Measurements from ENCODE around the gene TMEM126A. TPM values are rescaled to one million over a fixed set of nuclear protein-coding genes. Genes with fewer than 3 reads are reported as not detected.
"Not testable (repeated sequence)": the region's sequence is repeated elsewhere in the genome, so short reads cannot be mapped to it uniquely, and the experiment has no call there.

TMEM126A gene
- total and polyA plus RNA-seq, 2 experiments from 2014 or later: 24.7 to 71.1 TPM

DNA sequence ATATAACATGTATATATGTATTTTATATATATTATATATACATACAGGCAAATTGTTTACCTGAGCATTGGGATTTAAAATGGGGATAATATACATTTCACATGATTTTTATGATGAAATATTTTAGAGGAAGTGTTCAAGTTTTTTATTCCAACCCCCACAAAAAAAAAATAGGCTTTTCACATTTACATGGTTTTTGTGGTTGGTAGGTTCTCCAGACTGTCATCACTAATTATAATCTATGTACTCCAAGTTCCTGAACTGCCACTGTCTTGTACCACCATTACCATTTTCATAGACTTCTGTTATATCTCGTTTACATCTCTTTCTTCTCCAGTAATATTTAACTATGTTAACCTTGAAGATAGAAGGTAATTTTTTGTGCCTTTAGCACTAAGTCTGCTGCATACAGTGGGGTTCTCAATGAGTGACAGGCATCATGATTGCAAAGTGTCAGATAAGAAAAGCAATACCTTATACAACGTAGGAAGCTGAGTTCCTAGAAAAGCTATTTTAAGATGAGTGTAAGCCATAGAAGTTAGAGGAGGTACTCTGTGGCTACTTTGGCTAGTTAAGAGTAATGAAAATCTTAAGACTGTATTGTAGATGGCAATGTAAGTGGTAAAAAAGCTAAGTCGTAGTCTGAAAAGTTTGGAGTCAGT is 5.2 kb downstream of the TMEM126A start:
- DNase-seq (ENCODE audit: low spot score): no peak
- 0 out of 2 replicates have a peak, but pooled peaks cover 4% of the 10 kb centered on the region for H4K20me1 ChIP-seq (replicated peaks; ENCODE audit: insufficient read depth)
- H3K27me3 ChIP-seq (ENCODE audit: insufficient read depth): no peaks in the 10 kb centered on the region
- TF ChIP-seq NANOG (IDR thresholded peaks at IDR 0.05; ENCODE audit: borderline replicate concordance) (no peak), JUNB (IDR thresholded peaks at IDR 0.05; ENCODE audit: unreplicated experiment) (no peak), STAT1 (IDR thresholded peaks at IDR 0.05; ENCODE audit: unreplicated experiment) (no peak), ZNF331 (CRISPR knock-in tag; IDR thresholded peaks at IDR 0.05; ENCODE audit: low read depth) (no peak), EZH2phosphoT487 (IDR thresholded peaks at IDR 0.05; ENCODE audit: unreplicated experiment) (no peak), POLR2AphosphoS5 (IDR thresholded peaks at IDR 0.05; ENCODE audit: low read depth) (no peak), EZH2 (IDR thresholded peaks at IDR 0.05; ENCODE audit: low read depth, unreplicated experiment) (no peak)
- TF ChIP-seq, protein P1, sequence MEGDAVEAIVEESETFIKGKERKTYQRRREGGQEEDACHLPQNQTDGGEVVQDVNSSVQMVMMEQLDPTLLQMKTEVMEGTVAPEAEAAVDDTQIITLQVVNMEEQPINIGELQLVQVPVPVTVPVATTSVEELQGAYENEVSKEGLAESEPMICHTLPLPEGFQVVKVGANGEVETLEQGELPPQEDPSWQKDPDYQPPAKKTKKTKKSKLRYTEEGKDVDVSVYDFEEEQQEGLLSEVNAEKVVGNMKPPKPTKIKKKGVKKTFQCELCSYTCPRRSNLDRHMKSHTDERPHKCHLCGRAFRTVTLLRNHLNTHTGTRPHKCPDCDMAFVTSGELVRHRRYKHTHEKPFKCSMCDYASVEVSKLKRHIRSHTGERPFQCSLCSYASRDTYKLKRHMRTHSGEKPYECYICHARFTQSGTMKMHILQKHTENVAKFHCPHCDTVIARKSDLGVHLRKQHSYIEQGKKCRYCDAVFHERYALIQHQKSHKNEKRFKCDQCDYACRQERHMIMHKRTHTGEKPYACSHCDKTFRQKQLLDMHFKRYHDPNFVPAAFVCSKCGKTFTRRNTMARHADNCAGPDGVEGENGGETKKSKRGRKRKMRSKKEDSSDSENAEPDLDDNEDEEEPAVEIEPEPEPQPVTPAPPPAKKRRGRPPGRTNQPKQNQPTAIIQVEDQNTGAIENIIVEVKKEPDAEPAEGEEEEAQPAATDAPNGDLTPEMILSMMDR (conservative IDR thresholded peaks at IDR 0.05; ENCODE audit: low read depth in 2 of 2): no peak
- peaks cover 18% of the 10 kb centered on the region for H3K79me2 ChIP-seq (replicated peaks; ENCODE audit: insufficient read depth)
- no peaks in the 10 kb centered on the region for H3K9me2 ChIP-seq (ENCODE audit: insufficient read depth)
- no peak overlapping the region for H3K27ac ChIP-seq (ENCODE audit: low read depth)
- Mint-ChIP-seq H3K27me3 (ENCODE audit: insufficient read depth, low read depth, poor library complexity) (peaks cover 2% of the 10 kb centered on the region), H3K36me3 (ENCODE audit: low read depth) (peaks cover 21% of the 10 kb centered on the region; the same call in 2 of the 3 replicates), H3K4me1 (peaks cover 15% of the 10 kb centered on the region), H3K9me3 (no peaks in the 10 kb centered on the region), H3K4me3 (no peak overlapping the region), H3K27ac (no peak overlapping the region)
- peaks cover 19% of the 10 kb centered on the region for H3K36me3 ChIP-seq (ENCODE audit: insufficient read depth)
- no peak overlapping the region for H2AFZ ChIP-seq
- H3F3A ChIP-seq (replicated peaks; ENCODE audit: low read depth): no peaks in the 10 kb centered on the region
- H3K4me3 ChIP-seq: no peak overlapping the region
- peaks cover 6% of the 10 kb centered on the region for H3K4me1 ChIP-seq (ENCODE audit: insufficient read depth)
- ATAC-seq: no peak
- no peak overlapping the region for H3K4me2 ChIP-seq

DNA sequence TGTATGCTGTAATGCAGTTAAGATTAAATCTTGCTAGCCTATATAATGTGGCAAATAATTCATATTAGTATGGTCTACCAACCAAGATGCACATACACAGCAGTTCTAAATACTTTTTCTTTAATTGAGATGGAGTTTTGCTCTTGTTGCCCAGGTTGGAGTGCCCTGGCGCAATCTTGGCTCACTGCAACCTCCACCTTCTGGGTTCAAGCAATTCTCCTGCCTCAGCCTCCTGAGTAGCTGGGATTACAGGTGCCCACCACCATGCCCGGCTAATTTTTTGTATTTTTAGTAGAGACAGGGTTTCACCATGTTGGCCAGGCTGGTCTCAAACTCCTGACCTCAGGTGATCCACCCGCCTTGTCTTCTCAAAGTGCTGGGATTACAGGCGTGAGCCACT is 6.6 kb downstream of the TMEM126A start:
- not testable (repeated sequence) for H3F3A ChIP-seq (replicated peaks; ENCODE audit: low read depth); H2AFZ ChIP-seq; H3K27ac Mint-ChIP-seq; H4K20me1 ChIP-seq (replicated peaks; ENCODE audit: insufficient read depth); DNase-seq (ENCODE audit: low spot score); H3K4me3 Mint-ChIP-seq; H3K27me3 ChIP-seq (ENCODE audit: insufficient read depth); H3K27me3 Mint-ChIP-seq (ENCODE audit: insufficient read depth, low read depth, poor library complexity); ATAC-seq; H3K9me3 Mint-ChIP-seq; H3K27ac ChIP-seq (ENCODE audit: low read depth); H3K4me2 ChIP-seq; H3K4me1 ChIP-seq (ENCODE audit: insufficient read depth); H3K9me2 ChIP-seq (ENCODE audit: insufficient read depth); H3K4me3 ChIP-seq
- peaks cover 19% of the 10 kb centered on the region for H3K36me3 ChIP-seq (ENCODE audit: insufficient read depth)
- peaks cover 11% of the 10 kb centered on the region for H3K4me1 Mint-ChIP-seq
- peaks cover 30% of the 10 kb centered on the region for H3K79me2 ChIP-seq (replicated peaks; ENCODE audit: insufficient read depth)
- peaks cover 29% of the 10 kb centered on the region for H3K36me3 Mint-ChIP-seq (ENCODE audit: low read depth)

DNA sequence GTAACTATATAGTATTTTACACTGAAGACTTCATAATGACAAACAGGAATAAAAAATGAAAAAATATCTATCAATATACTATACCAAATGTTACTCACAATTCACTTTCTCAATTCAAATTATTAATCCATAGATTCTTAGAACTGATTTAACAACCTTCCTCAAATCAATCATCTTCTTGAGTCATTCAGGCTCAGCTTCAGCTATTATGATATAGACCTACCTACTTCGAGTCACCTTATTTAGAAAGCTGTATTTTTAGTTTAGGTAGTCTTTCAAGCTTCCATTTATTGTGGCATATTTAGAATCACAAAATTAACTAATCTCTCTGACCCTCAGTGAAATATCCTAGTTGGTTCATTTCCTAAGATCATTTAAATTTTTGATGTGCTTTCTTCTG is 9.0 kb downstream of the TMEM126A start:
- TF ChIP-seq, protein P1 (conservative IDR thresholded peaks at IDR 0.05; ENCODE audit: low read depth in 2 of 2): no peak
- TF ChIP-seq EZH2 (IDR thresholded peaks at IDR 0.05; ENCODE audit: low read depth, unreplicated experiment): no peak
- no peak for TF ChIP-seq ZNF114 (CRISPR knock-in tag; IDR thresholded peaks at IDR 0.05)
- no peak for TF ChIP-seq JUNB (IDR thresholded peaks at IDR 0.05; ENCODE audit: unreplicated experiment)
- peaks cover 48% of the 10 kb centered on the region for H3K79me2 ChIP-seq (replicated peaks; ENCODE audit: insufficient read depth)
- H3K9me2 ChIP-seq (ENCODE audit: insufficient read depth): no peaks in the 10 kb centered on the region
- H3F3A ChIP-seq (replicated peaks; ENCODE audit: low read depth): no peaks in the 10 kb centered on the region
- H3K27ac Mint-ChIP-seq: no peak overlapping the region
- H4K20me1 ChIP-seq (replicated peaks; ENCODE audit: insufficient read depth): peaks cover 18% of the 10 kb centered on the region; the same call in 1 of the 2 replicates
- no peak overlapping the region for H3K4me2 ChIP-seq
- no peak for ATAC-seq
- no peaks in the 10 kb centered on the region for H3K27me3 ChIP-seq (ENCODE audit: insufficient read depth)
- no peak overlapping the region for H3K4me3 ChIP-seq
- H2AFZ ChIP-seq: no peak overlapping the region
- H3K4me1 Mint-ChIP-seq: peaks cover 18% of the 10 kb centered on the region
- H3K9me3 Mint-ChIP-seq: no peaks in the 10 kb centered on the region
- peaks cover 44% of the 10 kb centered on the region for H3K36me3 Mint-ChIP-seq (ENCODE audit: low read depth)
- H3K27me3 Mint-ChIP-seq (ENCODE audit: insufficient read depth, low read depth, poor library complexity): no peaks in the 10 kb centered on the region
- H3K36me3 ChIP-seq (ENCODE audit: insufficient read depth): peaks cover 32% of the 10 kb centered on the region
- DNase-seq (ENCODE audit: low spot score): no peak
- H3K27ac ChIP-seq (ENCODE audit: low read depth): no peak overlapping the region
- H3K4me3 Mint-ChIP-seq: no peak overlapping the region
- H3K4me1 ChIP-seq (ENCODE audit: insufficient read depth): no peaks in the 10 kb centered on the region

Measured in GM23338 (cell line).